ENCODE data around the gene SARDH. TPM values are rescaled to one million over a fixed set of nuclear protein-coding genes. Genes with fewer than 3 reads are reported as not detected.

SARDH gene
- total and polyA plus RNA-seq, 2 donors (not counting 1 experiment from before 2014, with no cell fraction given), result 0.03 to 0.07 TPM

- Histone ChIP-seq H3K9ac (ENCODE audit: low read length) (no peak overlapping the region), H4K20me1 (ENCODE audit: control insufficient read depth, insufficient read depth, low read length, poor library complexity, severe bottlenecking) (no peaks in the 10 kb centered on the region), H3K9me3 (ENCODE audit: control extremely low read depth in 1 of 3, control insufficient read depth in 2 of 3, insufficient read depth in 1 of 3, low read length in 2 of 3) (no peaks in the 10 kb centered on the region), H3K27ac (ENCODE audit: low read length in 2 of 2) (no peak overlapping the region), H3K36me3 (replicated peaks in 1 of 2; ENCODE audit: control extremely low read depth in 1 of 2, control insufficient read depth in 1 of 2, extremely low read depth in 1 of 2, insufficient read depth in 2 of 2, low read length in 1 of 2) (no peaks in the 10 kb centered on the region), H2AFZ (ENCODE audit: insufficient read depth, low read depth, low read length, poor library complexity, severe bottlenecking) (no peak overlapping the region), H3K4me3 (ENCODE audit: control extremely low read depth in 1 of 5, extremely low read depth in 1 of 5, insufficient read depth in 1 of 5, low read depth in 2 of 5, low read length in 4 of 5) (no peak overlapping the region), H3K79me2 (ENCODE audit: control insufficient read depth, insufficient read depth, low read length) (no peaks in the 10 kb centered on the region), H3K4me1 (ENCODE audit: control insufficient read depth in 2 of 2, insufficient read depth in 2 of 2, low read length in 2 of 2) (no peaks in the 10 kb centered on the region), H3K27me3 (replicated peaks in 1 of 4; ENCODE audit: control extremely low read depth in 1 of 4, control insufficient read depth in 3 of 4, insufficient read depth in 4 of 4, low read length in 3 of 4) (peaks cover 0 to 4% (median 0%) of the 10 kb centered on the region in 4 experiments), H3K4me2 (replicated peaks; ENCODE audit: low read depth, low read length, poor library complexity, severe bottlenecking) (no peak overlapping the region)
- ATAC-seq (ENCODE audit: low read depth) (no peak), DNase-seq (no peak)
- intact Hi-C loops (cut with micrococcal nuclease), result no loop called here
- TF ChIP-seq CTCF (IDR thresholded peaks at IDR 0.05) (no peak), EZH2 (IDR thresholded peaks at IDR 0.05; ENCODE audit: borderline replicate concordance, insufficient read depth, low read depth, low read length, poor library complexity, severe bottlenecking) (no peak)
- 86% methylated on average over 8 of the region's 8 CpGs for WGBS (ENCODE audit: insufficient coverage)
- CTCF ChIA-PET, result no interaction called here
- POLR2A ChIA-PET, result no interaction called here
- H3K4me1 Mint-ChIP-seq, result no peaks in the 10 kb centered on the region
- peaks cover 12% of the 10 kb centered on the region for H3K27me3 Mint-ChIP-seq
- no peak overlapping the region for H3K4me3 Mint-ChIP-seq
- H3K27ac Mint-ChIP-seq, result no peak overlapping the region
- no peaks in the 10 kb centered on the region for H3K9me3 Mint-ChIP-seq (ENCODE audit: insufficient read depth)
Measured at GRCh38 chr9:133639613-133640012, 98.5 kb downstream of the SARDH start.

GRCh38 chr9:133638711-133639110, 99.4 kb downstream of the SARDH start:
- 77% methylated on average over 8 of the region's 8 CpGs for WGBS (ENCODE audit: insufficient coverage)
- Histone ChIP-seq H3K27me3 (replicated peaks in 1 of 4; ENCODE audit: control extremely low read depth in 1 of 4, control insufficient read depth in 3 of 4, insufficient read depth in 4 of 4, low read length in 3 of 4) (peaks cover 0 to 7% (median 0%) of the 10 kb centered on the region in 4 experiments), H3K27ac (ENCODE audit: low read length in 2 of 2) (no peak overlapping the region), H3K79me2 (ENCODE audit: control insufficient read depth, insufficient read depth, low read length) (no peaks in the 10 kb centered on the region), H3K9ac (ENCODE audit: low read length) (no peak overlapping the region), H3K4me1 (ENCODE audit: control insufficient read depth in 2 of 2, insufficient read depth in 2 of 2, low read length in 2 of 2) (no peaks in the 10 kb centered on the region), H4K20me1 (ENCODE audit: control insufficient read depth, insufficient read depth, low read length, poor library complexity, severe bottlenecking) (no peaks in the 10 kb centered on the region), H3K36me3 (replicated peaks in 1 of 2; ENCODE audit: control extremely low read depth in 1 of 2, control insufficient read depth in 1 of 2, extremely low read depth in 1 of 2, insufficient read depth in 2 of 2, low read length in 1 of 2) (no peaks in the 10 kb centered on the region), H2AFZ (ENCODE audit: insufficient read depth, low read depth, low read length, poor library complexity, severe bottlenecking) (no peak overlapping the region), H3K4me3 (ENCODE audit: control extremely low read depth in 1 of 5, extremely low read depth in 1 of 5, insufficient read depth in 1 of 5, low read depth in 2 of 5, low read length in 4 of 5) (no peak overlapping the region), H3K4me2 (replicated peaks; ENCODE audit: low read depth, low read length, poor library complexity, severe bottlenecking) (no peak overlapping the region), H3K9me3 (ENCODE audit: control extremely low read depth in 1 of 3, control insufficient read depth in 2 of 3, insufficient read depth in 1 of 3, low read length in 2 of 3) (no peaks in the 10 kb centered on the region)
- H3K4me1 Mint-ChIP-seq, result no peaks in the 10 kb centered on the region
- no peak overlapping the region for H3K27ac Mint-ChIP-seq
- no peak for DNase-seq
- no peak overlapping the region for H3K4me3 Mint-ChIP-seq
- intact Hi-C loops (cut with micrococcal nuclease), result no loop called here
- POLR2A ChIA-PET, result no interaction called here
- H3K27me3 Mint-ChIP-seq, result peaks cover 12% of the 10 kb centered on the region
- ATAC-seq (ENCODE audit: low read depth), result no peak
- H3K9me3 Mint-ChIP-seq (ENCODE audit: insufficient read depth), result no peaks in the 10 kb centered on the region
- TF ChIP-seq CTCF (IDR thresholded peaks at IDR 0.05) (no peak), EZH2 (IDR thresholded peaks at IDR 0.05; ENCODE audit: borderline replicate concordance, insufficient read depth, low read depth, low read length, poor library complexity, severe bottlenecking) (no peak)
- CTCF ChIA-PET, result no interaction called here
